Activated CD4-positive, CD25-positive, alpha-beta regulatory T cell treated with anti-CD3 and anti-CD28 coated beads, Interleukin-2, amount 50 U/mL, for 24 hours (primary cell): ENCODE measurements around the gene MED13L.

Source experiments
- ATAC-seq, 2 donors: fragments of 150-1000 bp; cut with Tn5 transposase; one replicate each; pipeline ENCODE4 v1.10.0; 2021; ENCODE audit warnings: mild to moderate bottlenecking in 1 of 2, moderate library complexity in 1 of 2

MED13L gene

DNA sequence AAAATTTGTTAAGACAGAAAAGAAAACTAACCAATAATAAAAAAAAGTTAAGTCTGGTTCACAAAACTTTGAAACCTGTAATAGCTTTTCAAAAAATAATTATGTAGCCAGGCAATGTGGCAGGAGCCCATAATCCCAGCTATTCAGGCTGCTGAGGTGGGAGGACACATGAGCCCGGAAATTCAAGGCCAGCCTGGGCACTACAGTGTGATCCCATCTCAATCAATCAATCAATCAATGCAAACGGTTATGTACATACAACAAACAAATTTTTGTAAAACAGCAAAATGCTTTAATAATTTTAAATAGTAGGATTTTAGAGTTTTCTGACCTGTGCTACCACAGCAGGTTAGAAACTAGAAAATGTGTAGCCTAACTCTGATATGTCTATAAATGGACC lies 152.4 kb downstream of the MED13L start:
- no peak for ATAC-seq

DNA sequence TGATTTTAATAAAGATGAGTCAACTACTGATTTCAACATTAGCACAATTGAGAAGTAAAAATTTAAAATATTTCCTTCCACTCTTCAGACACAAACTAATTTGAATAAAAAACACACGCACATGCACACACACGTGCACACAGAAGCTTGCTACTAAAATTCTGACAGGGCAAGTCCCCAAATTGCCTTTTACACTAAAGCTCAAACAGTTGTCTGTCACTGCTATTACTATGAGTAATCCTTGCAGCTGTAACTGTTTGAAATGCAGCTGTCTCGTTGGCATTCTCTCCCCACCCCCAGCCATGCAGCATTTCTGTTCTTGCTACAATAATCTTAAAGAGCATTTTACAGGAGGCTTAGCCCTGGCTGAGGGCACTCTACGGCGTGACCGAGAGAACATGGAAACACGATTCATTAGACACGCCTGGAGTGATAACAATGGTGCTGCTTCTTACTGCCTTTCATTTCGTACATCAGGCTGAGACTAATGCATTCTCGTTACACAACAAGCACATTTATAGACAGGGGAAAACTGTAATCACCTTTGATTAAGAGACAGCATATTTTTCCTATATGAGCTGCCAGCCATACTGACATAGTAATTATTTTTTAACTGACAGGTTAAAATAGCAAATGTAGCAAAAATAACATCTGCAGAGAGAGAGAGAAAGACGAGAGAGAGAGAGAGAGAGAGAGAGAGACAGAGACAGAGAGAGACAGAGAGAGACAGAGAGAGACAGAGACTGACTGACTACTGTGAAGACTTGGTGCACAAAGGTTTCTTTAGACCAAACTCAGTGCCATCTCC lies 153.8 kb downstream of the MED13L start:
- peak; percentile 92 to 93 for ATAC-seq

DNA sequence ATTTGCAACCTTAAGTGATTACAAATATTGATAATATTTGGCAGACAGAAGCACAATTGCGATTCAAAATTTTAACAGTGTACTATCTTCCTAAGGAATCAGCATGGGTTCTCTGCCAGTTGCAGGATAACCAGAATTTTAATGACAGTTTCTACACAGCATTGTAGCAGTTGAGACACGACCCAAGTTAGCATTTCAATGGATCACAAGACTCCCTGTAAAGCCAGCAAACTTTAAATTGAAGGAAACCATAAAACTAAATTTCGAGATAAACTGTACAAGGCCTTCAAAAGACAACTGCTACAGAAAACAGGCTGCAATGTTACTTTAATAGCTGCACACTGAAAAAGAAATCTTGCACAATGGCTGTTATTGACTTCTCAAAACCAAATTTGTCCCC lies 154.9 kb downstream of the MED13L start:
- no peak for ATAC-seq

DNA sequence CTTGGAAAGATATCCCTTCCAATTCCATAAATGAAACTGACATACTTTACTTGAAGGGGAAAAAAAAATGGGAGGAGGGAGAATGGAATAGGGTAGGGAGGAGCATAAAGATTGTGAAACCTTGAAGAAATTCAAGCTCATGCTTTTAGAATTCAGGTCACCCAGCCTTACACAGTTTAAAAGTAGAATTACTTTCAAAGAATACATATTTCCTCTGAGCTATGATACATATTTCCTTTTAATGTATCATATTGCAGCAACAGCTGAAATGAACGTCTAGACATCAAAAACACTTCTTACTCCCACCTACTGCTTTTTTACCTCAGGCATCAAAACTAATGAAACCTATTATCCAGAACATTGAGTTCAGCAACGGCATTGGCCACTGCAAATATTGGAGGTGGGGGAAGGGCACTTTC lies 156.0 kb downstream of the MED13L start:
- ATAC-seq: peak; percentile 27 to 39

DNA sequence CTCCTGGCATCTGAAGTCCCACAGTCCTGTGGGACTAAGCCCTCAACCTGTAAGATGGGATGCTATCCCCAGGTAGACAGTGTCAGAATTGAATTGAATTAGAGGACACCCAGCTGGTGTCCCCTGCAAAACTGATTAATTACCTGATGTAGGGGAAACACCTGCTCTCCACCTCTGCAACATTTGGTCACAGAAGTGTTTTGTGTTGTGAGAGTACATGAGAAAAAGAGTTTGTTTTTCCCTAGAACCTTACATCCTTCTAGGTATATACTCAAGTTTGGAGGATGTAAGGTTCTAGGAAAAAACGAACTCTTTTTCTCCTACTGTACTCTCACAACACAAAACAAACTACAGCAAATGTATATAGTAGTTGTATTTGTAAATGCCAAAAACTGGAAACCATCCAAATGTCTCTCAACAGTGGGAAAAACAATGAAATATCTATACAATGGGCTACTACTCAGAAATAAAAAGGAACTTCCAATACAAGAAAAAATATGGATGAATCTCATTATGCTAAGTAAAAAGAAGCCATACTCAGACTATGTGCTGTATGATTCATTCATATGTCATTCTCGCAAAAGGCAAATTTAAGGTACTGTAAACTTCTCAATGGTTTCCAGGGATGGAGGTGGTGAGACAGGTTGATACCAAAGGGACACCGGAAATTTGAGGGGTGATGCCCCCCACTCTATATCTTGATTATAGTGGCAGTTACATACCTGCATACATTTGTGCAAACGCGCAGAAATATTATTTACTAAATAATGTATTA lies 160.7 kb downstream of the MED13L start:
- ATAC-seq: peak; percentile 55 to 67

DNA sequence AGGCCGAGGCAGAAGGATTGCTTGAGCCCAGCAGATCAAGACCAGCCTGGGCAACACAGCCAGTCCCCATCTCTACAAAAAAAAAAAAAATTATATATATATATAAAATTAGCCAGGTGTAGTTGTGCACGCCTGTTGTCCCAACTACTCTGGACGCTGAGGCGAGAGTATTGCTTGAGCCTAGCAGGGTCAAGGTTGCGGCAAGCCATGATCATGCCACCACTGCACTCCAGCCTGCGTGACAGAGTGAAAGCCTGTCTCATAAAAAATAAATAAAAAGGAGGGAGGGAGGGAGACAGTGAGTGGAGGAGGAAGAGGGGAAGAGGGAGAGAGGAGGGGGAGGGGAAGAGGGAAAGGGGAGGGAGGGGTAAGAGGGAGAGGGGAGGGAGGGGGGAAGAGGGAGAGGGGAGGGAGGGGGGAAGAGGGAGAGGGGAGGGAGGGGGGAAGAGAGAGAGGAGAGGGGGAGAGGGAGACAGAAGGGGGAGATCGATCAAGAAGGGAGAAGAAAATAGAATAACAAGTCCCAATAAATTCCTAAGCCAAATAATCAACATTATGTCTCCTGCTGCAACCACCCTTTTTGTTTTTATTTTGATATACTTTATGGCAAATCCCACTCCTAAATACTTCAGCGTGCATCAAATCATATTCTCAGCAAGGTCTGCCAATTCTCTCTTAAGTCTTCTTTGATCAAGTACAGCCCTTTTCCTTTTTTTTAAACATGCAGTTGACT lies 163.9 kb downstream of the MED13L start:
- ATAC-seq: no peak

DNA sequence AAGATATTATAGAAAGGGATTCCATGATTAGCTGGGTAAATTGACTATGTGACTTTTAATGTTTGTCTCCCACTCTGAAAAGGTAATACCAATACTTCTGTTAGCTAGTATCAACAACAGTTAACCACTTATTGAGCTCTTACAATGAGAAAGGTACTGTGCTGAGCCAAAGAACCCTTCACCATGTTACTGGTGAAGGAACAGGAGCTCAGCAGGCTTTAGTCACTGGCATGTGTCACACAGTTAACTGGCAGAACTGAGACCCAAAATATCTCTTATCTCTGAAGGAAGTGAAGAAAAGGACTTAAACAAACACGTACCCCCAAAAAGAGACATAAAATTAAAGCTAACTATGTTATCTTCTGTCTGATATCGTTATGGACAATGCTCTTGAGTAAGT lies 170.6 kb downstream of the MED13L start:
- no peak for ATAC-seq

DNA sequence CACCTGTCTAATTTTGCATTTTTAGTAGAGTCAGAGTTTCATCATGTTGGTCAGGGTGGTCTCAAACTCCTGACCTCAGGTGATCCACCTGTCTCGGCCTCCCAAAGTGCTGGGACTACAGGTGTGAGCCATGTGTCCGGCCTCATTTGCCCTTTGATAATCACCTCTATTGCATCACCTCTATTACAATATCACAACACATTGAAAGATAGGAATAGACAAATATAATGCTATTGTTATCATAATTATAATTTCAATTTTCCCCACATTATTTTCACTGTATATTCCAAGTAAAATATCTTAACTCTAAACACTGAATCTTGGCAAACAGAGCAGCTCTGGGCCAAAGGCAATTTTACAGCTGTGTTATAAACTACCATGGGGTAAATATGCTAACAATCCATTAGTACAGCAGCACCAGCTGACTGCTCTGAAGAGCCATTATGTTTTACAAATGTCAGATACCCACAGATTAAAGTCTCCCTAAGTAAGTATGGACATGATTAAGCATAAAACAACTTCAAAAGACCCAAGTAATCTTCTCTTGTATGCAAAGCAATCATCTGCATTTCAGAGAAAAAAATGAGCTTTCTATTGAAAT lies 173.2 kb downstream of the MED13L start:
- no peak for ATAC-seq

DNA sequence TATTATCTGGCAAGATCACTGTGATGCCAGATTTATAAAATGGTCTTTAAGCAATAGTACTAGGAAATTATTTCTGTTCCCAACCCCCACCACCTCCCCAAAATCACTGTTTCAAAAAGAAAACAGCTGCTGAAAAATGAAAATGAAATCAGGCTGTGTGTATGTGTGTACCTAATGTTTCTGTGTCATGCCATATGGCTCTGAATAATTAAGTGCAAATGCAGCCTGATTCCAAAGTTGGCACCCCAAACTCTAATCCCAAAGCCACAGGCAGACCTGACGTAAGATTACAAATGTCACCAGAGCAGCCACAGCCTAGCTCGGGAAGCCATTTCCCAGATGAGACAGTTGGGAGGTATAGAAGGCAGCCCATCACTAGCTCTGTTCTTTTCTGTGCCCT lies 175.5 kb downstream of the MED13L start:
- no peak for ATAC-seq

DNA sequence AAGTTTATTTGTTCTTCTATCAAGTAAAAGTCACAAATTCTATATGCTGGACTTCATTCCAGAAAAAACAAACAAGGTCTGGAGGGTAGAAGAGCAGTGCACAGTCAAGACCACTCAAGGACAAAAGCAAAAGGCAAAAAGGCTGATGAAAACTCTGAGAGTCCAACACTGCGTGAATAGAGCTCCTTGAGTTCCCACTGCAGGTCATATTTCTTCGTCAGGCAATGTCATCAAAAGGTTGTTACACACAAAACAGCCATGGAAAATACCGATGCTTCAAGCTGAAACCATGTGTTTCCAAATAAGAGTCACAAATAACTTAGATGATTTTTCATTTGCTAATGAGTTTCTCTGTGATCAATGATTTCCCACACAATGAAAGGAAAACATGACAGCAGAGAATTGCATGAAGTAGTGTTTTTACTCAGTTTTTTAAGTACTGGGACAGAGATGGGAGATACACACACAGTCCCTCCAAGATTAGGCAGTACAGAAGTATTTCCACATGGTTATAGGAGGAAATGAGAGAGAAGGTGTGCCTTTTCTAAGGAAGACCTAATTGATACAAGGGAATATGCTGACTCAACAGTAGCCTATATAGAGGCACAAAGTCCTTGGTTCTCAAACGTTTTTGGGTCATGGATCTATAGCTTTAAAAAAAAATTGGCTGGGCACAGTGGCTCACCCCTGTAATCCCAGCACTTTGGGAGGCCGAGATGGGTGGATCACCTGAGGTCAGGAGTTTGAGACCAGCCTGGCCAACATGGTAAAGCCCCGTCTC lies 177.7 kb downstream of the MED13L start:
- peak; percentile 25 to 43 for ATAC-seq

DNA sequence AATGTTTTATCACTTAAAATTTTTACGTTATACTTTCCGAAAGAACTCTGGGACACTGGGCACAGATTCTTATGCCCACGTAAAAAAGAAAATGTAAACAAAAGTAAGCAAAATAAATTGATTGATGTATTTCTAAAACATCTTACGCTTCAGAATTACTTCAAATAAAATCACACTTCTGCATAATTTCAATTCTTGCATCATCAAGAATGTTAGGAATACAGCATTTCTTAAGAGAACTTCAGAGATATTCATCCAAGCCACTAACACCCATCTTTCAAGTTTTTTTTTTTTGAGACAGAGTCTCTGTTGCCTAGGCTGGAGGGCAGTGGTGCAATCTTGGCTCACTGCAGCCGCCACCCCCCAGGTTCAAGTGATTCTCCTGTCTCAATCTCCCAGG lies 180.6 kb downstream of the MED13L start:
- no peak for ATAC-seq

DNA sequence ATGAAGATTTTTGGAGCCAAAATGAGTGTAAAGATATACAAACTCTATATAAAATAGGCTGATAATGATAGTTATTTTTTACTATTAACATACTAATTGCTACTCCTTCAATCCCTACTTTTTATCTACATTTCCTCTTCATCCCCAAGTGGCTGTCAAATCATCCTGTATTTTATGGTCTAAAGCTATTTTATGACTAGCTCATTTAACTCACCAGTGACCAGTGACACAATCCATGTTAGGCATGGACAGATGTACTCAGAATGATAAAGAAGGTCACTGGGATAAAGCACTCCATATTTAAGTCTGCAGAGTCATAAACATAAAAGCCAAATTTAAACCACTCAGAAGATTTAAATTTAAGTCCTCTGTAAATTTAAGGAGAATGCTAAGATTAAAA lies 183.0 kb downstream of the MED13L start:
- ATAC-seq: no peak

DNA sequence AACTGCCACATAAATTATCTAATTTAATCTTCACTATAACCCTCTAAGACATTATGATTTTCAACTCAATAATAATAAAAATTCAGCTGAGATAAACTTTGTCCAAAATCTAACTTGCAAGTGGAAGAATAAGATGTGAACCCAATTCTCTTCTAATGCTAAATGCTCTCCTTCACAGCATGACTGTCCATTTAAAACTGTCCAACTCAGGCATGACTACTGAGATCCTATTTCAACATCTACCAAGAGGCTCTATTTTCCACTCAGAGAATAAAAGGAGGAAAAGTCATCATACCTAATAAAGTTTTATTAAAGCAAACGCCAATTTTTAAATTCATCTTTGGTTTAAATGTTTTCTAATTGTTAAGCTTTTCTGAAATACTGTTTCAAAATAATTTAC lies 183.6 kb downstream of the MED13L start:
- ATAC-seq: no peak

DNA sequence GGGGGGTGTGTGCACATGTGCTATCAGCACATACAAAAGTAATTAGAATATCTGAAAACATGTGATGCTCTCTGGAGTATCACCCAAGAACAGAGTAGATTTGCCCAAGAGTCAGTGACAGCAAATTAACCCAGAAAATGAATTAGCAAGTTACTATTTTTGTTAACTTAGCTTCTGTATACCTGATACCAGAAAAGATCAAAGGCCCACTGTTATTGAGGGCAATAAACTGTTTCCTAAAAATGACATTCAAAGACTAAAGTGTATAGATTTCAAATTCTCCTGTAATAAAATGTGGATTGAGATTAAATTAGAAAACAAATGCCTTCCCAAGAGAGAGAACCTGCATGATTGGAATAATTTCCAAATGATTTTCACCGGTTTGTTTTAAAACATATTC lies 184.7 kb downstream of the MED13L start:
- no peak for ATAC-seq

DNA sequence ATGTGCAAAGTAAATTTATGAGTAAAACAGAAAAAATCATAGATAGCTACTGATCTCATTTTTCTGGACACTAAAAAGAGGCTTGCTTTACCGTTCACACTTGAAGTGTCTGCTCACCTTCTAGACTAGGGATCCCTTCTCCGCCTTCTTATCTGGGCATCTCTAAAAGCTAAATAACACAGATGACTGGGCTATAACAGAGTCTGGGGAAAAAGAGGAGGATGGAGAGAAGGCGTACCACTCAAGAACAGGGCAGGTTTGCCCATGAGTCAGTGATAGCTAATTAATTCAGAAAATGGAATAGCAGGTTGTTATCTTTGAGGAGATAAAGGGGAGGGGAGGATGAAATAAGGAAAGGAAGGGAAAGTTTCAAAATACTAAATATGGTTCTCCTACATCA lies 185.3 kb downstream of the MED13L start:
- ATAC-seq: no peak

DNA sequence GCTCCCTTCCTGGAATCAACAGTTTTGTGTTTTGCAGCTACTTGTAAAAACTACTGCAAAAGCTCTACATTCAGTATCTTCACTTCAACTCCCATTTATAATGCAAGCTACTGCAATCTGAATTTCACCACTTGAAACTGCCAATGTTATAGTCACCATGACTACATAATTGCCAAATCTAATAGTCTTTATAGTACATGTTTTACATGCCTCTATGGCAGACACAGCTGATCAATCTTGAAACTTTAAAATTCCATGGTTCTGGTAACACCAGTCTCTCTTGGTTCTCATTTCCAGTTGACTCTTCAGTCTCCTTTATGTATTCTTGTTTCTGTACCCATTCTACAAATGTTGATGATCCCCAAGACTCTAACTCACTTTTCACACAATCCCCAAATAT lies 185.9 kb downstream of the MED13L start:
- ATAC-seq: peak in 1 of 2 donors; percentile 10

DNA sequence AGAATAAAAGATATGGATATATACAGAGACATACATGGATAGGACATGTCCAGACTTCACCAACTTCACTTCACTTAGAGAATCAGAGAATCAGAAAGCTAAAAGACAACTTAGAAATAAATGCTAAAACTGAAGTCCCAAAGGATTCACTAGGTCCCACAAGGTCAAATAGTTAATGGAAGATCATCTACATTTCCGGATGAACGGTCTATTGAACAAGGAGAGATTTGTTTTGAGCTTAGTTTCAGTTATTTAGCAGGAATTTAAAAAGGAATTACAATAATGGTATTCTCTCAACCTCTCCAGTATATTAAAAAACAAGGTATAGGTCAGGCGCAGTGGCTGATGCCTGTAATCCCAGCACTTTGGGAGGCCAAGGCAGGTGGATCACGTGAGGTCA lies 187.0 kb downstream of the MED13L start:
- no peak for ATAC-seq

DNA sequence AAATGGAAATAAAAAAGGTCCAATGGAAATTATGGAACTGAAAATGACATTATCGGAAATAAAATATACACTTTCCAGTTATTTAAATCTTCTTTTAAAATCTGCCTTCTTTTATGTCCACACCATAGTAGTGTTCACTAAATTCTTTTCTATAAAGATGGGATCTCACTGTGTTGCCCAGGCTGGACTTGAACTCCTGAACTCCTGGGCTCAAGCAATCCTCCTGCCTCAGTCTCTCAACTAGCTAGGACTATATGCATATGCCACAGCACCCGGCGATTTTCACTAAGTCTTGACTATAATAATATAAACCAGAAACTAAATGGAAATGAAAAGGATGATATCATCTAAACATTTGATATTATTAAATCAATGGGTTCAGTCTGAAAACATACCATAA lies 188.4 kb downstream of the MED13L start:
- ATAC-seq: no peak

DNA sequence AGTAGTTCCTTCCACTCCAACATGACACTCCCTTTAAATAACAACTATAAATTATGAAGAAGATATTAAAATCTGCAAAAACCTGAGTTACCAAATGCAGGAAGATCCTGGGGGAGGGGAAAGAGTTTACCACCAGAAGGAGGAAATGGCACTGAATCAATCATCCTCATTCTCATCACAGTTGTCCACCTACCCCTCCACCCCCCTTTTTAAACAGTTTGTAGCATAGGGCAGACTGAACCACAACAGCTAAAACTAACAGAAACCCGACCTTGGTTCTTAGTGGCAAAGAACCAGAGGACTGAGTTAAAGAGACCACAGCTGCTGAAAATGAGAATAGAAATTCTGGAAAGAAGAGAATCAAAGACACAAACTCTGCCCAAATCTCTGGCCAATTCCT lies 189.5 kb downstream of the MED13L start:
- ATAC-seq: peak in 1 of 2 donors; percentile 25

DNA sequence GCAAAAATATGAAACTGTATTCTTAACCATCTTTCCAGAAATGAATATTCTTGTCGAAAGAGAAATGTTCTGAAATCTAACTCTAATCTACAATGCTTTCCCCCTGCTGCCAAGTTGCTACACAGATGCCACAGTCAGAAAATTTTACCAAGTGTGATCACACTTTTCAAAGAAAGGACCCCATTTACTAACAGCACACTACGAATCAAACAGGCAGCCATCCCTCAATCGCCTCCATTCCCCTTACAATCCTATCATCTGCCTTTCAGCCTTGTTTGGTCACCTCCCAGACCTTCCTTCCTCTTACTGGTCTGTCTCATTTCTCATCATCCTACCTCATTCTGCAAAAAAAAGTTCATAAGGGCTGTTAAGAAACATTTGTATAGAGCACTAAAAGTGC lies 190.1 kb downstream of the MED13L start:
- peak; percentile 20 to 25 for ATAC-seq

DNA sequence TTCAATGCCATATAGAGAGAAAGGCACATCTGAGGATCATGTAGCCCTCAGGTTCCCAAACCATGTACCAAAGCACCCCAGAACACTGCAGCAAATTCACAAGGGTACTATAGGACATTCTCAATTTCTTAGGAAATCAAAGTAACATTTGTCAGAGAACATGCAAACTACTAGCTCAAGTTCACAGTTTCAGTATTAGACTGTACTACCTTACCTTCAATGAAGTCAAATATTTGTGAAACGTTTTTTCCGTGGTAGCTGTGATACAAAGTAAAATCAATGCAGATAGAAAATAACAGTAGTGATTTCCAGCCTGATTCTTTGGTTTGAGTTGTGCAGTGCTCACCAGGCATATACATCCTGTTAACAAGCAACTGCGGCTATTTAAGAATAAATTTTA lies 197.1 kb downstream of the MED13L start:
- ATAC-seq: peak; percentile 63

DNA sequence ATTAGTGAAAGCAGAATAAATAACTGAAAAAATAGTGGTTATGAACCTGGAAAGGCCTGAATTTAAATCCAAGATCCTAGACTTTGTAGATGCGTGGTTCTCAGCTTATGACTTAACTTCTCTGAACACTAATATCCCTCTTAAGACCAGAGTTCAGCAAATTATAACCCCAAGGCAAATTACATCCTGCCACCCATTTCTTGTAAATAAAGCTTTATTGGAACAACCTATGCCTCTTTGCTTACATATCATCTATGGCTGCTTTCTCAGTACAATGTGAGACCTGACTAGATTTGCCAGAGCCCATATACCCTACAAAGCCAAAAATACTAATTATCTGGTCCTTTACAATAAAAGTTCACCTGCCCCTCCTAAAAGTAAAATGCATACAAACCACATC lies 199.1 kb downstream of the MED13L start:
- ATAC-seq: no peak
